Omental fat pad (tissue), 4 donors: ENCODE measurements around the gene ZNF503. TPM values are rescaled to one million over a fixed set of nuclear protein-coding genes. Genes with fewer than 3 reads are reported as not detected.

Experiments
- ATAC-seq: fragments of 150-250 bp; one replicate; pipeline ENCODE4 v1.9.1; 2016; ENCODE audit warnings: mild to moderate bottlenecking, moderate library complexity; ENCODE audit not compliant: low FRiP score
- DNase-seq: peaks from one replicate; pipeline ENCODE4 v3.0.0-alpha.2; 2019; ENCODE audit warnings: low spot score
- total RNA-seq, 4 donors: library from RNA; depleted of rRNA; stranded (reverse); fragments of >200 nt; gene quantifications; one replicate each; pipeline ENCODE4 v1.1.0, GENCODE V29; 2016
- TF ChIP-seq, protein P1 (sequence below), 3 donors: fragments of 450-650 bp; IDR thresholded peaks; one replicate each; pipeline ENCODE4 v1.5.1; 2016 to 2017; ENCODE audit warnings: antibody characterized with exemption in 3 of 3, mild to moderate bottlenecking in 3 of 3, moderate library complexity in 2 of 3

Gene ZNF503
- total RNA-seq, 4 donors from 2014 or later, result 8.0 to 19.8 (median 11.2) TPM

DNA sequence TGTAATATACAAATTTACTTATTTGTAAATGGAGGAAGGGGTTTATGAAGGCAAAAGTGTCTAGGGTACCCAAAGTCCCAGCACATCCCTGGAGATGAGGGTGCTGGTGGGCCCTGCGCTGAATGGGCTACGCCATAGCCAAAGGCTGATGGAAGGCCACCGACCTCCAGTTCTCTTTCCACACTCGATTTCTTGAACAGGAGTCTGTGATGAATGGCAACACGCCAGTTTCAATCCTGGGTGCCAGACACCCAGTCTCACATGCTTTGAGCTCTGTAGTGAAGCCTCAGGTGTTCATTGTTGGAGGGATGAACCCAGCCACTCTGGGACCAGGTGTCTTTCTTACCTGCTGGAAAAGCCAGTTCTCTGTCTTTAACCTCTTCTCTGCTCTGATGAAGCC lies 30.6 kb upstream of the ZNF503 start:
- no peak for DNase-seq
- ATAC-seq, result no peak
- TF ChIP-seq, protein P1, sequence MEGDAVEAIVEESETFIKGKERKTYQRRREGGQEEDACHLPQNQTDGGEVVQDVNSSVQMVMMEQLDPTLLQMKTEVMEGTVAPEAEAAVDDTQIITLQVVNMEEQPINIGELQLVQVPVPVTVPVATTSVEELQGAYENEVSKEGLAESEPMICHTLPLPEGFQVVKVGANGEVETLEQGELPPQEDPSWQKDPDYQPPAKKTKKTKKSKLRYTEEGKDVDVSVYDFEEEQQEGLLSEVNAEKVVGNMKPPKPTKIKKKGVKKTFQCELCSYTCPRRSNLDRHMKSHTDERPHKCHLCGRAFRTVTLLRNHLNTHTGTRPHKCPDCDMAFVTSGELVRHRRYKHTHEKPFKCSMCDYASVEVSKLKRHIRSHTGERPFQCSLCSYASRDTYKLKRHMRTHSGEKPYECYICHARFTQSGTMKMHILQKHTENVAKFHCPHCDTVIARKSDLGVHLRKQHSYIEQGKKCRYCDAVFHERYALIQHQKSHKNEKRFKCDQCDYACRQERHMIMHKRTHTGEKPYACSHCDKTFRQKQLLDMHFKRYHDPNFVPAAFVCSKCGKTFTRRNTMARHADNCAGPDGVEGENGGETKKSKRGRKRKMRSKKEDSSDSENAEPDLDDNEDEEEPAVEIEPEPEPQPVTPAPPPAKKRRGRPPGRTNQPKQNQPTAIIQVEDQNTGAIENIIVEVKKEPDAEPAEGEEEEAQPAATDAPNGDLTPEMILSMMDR (IDR thresholded peaks at IDR 0.05), result no peak

DNA sequence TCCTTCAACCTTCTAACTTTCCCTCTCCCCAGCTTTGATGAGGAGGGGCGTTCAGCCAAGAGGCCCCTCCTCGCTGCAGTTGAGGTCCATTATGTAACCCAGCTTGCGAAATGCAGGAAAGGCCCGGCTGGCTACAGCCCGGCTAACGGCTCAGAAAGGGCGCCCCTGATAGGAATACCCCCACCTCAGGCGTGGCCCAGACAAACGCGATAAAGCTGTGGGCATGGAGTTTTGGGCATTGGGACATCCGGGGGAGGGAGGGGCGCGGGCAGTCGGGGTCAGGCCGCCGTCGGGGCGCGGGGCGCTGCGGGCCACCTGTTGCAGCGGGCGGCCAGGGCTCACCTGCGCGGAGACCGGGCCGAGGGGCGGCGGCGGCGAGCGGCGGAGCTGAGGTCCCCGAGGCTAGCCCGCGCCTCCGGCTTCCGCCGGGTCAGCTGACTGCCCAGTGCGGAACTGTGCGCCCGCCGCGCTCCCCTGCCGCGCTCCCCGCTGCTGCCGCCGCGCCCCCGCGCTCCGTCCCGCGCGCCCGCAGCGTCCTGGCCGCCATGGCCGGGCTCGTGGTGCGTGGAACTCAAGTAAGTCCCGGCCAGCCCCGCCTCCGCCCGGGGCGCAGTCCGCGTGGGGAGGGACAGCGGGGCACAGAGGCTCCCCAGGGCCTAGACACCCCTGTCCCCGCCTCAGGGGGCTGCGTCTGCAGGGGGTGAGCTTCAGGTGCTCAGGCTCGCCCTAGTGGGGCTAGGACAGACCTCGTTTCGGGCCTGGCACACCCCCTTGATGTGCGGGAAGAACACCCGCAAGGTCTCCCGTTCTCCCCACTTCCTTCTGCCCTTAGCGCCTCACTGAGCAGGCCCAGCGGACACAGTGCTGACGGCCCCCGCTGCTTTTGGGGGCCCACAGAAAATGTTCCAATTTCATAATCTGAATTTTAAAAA lies 29.9 kb upstream of the ZNF503 start, which contains the start of gene LRMDA:
LRMDA (plus strand) TSS at position 445 of the 932 bp plus-strand sequence.
- ATAC-seq, result peak; percentile 63
- TF ChIP-seq, protein P1 (IDR thresholded peaks at IDR 0.05), result no peak
- DNase-seq, result no peak

DNA sequence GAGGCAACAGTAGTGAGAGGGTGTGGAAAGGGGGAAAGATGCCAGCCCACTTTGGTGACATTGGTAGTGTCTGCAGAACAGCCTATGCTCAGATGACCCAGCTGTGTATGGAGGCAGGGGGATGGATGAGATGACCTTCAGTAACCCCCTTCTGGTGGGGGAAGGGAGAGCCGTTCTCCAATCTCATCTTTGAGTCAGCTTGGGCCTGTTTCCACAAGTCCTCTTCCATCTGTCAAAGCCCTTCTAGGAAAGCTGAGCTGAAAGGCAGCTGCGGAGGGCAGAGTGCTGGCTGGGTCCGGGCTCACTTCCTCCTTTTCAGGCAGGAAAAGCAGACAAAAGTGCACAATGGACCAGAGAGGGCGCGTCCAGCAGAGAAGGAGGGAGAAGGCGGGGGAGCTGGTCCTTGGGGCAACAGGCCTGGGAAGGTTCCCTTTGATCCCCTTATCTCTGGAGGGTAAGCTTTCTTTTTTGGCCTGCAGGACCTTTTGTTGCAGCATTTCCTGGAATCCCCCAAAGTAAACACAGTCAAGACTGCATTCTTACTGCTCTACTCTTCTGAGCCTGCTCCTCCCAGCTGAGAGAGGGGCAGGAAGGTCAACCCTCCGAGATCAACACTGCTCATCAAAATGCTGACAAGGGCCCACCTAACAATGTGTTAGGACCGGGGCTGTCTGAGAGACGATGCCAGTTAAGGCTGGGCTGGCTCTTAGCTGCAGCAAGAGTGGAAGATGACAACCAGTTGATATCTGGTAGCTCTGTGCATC lies 28.6 kb upstream of the ZNF503 start:
- DNase-seq (no peak), ATAC-seq (peak; percentile 36)
- TF ChIP-seq, protein P1 (IDR thresholded peaks at IDR 0.05), result no peak

DNA sequence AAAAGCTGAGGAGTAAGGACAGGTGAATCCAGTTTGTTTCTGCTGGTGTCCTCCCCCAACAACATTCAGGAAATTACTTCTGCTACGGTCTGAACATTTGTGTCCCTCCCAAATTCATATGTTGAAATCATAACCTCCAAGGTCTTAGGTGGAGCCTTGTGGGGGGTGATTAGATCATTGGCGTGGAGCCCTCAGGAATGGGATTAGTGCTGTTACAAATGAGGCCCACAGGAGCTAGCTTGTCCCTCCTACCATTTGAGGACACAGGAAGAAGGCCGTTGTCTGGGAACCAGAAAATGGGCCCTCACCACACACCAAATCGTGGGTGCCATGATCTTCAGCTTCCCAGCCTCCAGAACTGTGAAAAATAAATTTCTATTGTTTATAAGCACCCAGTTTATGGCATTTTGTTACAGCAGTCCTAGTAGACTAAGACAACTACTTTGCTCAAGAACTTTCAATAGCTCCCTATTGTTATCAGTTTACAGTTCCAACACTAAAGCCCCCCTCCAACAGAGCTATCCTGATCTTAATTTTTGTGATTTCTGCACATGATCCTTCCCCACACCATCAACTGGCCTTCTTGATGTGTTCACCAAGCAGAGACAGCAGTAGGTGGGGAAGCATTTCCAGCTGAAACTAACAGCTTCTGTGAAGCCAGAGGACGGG lies 27.7 kb upstream of the ZNF503 start:
- DNase-seq, result no peak
- TF ChIP-seq, protein P1 (IDR thresholded peaks at IDR 0.05), result no peak
- no peak for ATAC-seq

DNA sequence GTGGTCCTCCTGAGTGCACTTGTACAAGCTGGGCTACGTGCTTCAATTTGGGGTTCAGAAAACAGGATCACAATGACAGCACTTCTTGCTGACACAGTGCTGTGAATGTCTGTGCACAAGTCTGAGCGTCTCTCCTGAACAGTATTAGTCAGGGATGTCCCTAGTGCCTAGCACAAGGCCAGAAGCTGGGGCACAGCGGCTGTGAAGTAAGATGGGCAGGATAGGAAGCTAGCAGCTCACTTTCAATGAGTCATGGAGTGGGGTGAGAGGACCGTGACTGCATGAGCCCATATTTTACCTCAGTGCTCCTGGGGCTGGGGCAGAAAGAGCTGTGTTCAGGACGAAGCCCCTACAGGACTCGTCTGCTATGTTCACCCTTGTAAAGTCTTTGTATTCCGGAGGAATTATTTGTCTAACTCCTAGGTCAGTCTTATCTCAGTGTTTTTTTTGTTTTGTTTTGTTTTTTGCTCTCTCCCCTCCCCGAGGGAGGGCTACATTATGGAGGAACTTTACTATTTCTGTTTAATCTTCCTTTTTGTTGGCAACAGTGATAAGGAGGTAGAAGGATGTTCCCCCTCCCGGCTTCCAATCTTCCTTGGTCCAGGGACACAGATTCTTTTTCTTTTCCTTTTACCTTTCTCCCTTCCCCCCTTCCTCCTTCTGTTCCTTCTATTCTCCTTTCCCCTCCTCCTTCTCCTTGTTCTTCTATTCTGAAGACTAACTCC lies 27.0 kb upstream of the ZNF503 start:
- TF ChIP-seq, protein P1 (IDR thresholded peaks at IDR 0.05), result no peak
- peak; percentile 43 for ATAC-seq
- DNase-seq, result no peak

DNA sequence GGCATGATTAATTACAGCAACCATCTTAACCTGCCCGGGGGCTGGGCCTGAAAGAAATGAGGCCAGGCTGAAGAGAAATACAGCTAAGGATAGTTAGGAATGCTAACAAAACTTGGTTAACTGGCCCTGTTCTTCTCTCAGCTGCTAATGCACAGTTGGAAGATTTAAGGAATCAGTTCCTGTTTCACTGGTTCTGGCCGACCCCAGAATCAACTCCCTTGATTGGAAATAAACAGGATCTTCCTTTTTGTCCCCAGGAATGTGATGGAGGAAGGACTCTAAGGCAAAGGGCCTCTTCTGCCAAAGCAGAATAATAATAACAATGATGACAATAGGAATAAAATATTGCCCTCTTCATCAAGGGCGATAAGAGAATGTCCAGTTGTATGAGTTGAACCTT lies 26.4 kb upstream of the ZNF503 start:
- ATAC-seq (no peak), DNase-seq (no peak)
- TF ChIP-seq, protein P1 (IDR thresholded peaks at IDR 0.05), result no peak
